Astrocyte (in vitro differentiated cells and primary cell): Measurements from ENCODE around the gene SURF6. TPM values are rescaled to one million over a fixed set of nuclear protein-coding genes. Genes with fewer than 3 reads are reported as not detected.
A peak's percentile ranks its signal among the peaks of the same experiment; 100 is the strongest.
"Not testable (repeated sequence)": the region's sequence is repeated elsewhere in the genome, so short reads cannot be mapped to it uniquely, and the experiment has no call there.

Experiments used
- DNase-seq: peaks from one replicate; pipeline ENCODE4 v3.0.0-alpha.2; 2010; ENCODE audit warnings: low read depth
- FAIRE-seq: peaks from 2 replicates; lab custom pipeline; 2011; peaks lifted over from hg19 to GRCh38; lab: Jason Lieb, UNC
- H2AFZ ChIP-seq: 2 replicates; pipeline ENCODE4 v1.6.0; 2012; ENCODE audit warnings: low read depth, low read length, inconsistent platforms
- H3K27ac ChIP-seq: 2 replicates; pipeline ENCODE4 v1.5.1; 2011; ENCODE audit warnings: low read depth, low read length, inconsistent platforms
- H3K27me3 ChIP-seq: 2 replicates; pipeline ENCODE4 v1.6.0; 2011; ENCODE audit warnings: low read length, inconsistent platforms; ENCODE audit not compliant: insufficient read depth
- H3K36me3 ChIP-seq: 2 replicates; pipeline ENCODE4 v1.5.1; 2011; ENCODE audit warnings: low read length, inconsistent platforms; ENCODE audit not compliant: insufficient read depth
- H3K4me1 ChIP-seq: 2 replicates; pipeline ENCODE4 v1.5.1; 2011; ENCODE audit warnings: low read length, inconsistent platforms; ENCODE audit not compliant: insufficient read depth
- H3K4me2 ChIP-seq: 2 replicates; pipeline ENCODE4 v1.6.0; 2012; ENCODE audit warnings: low read length, inconsistent platforms
- H3K4me3 ChIP-seq: 2 replicates; pipeline ENCODE4 v1.5.1; 2011; ENCODE audit warnings: low read depth, mild to moderate bottlenecking, low read length, inconsistent platforms; ENCODE audit not compliant: insufficient read depth
- H3K79me2 ChIP-seq: 2 replicates; pipeline ENCODE4 v1.6.0; 2012; ENCODE audit warnings: mild to moderate bottlenecking, low read length, inconsistent platforms; ENCODE audit not compliant: insufficient read depth
- H3K9ac ChIP-seq: 2 replicates; pipeline ENCODE4 v1.6.0; 2012; ENCODE audit warnings: mild to moderate bottlenecking, low read length, inconsistent platforms
- H3K9me3 ChIP-seq: 2 replicates; pipeline ENCODE4 v1.5.1; 2012; ENCODE audit warnings: low read depth, mild to moderate bottlenecking, low read length, inconsistent platforms; ENCODE audit not compliant: insufficient read depth
- H4K20me1 ChIP-seq: 2 replicates; pipeline ENCODE4 v1.6.0; 2012; ENCODE audit warnings: low read length, inconsistent platforms; ENCODE audit not compliant: insufficient read depth
- H3K27ac Mint-ChIP-seq: one replicate; pipeline ENCODE4 v1.8.0; 2021; ENCODE audit warnings: mild to moderate bottlenecking, mixed read lengths; ENCODE audit not compliant: unreplicated experiment
- H3K27me3 Mint-ChIP-seq: one replicate; pipeline ENCODE4 v1.8.0; 2021; ENCODE audit warnings: low read depth, mixed read lengths; ENCODE audit not compliant: unreplicated experiment
- H3K36me3 Mint-ChIP-seq: one replicate; pipeline ENCODE4 v1.8.0; 2021; ENCODE audit warnings: low read depth, mixed read lengths; ENCODE audit not compliant: unreplicated experiment
- H3K4me1 Mint-ChIP-seq: one replicate; pipeline ENCODE4 v1.8.0; 2021; ENCODE audit warnings: low read depth, mixed read lengths; ENCODE audit not compliant: unreplicated experiment
- H3K4me3 Mint-ChIP-seq: one replicate; pipeline ENCODE4 v1.8.0; 2021; ENCODE audit warnings: mild to moderate bottlenecking, moderate library complexity, mixed read lengths; ENCODE audit not compliant: unreplicated experiment
- H3K9me3 Mint-ChIP-seq: one replicate; pipeline ENCODE4 v1.8.0; 2021; ENCODE audit warnings: mild to moderate bottlenecking, mixed read lengths; ENCODE audit not compliant: unreplicated experiment
- CTCF ChIP-seq: IDR thresholded peaks from 2 replicates; pipeline ENCODE4 v1.5.1; 2011; ENCODE audit warnings: low read depth, mild to moderate bottlenecking, inconsistent platforms, low read length, moderate library complexity; ENCODE audit not compliant: insufficient read depth
- EZH2 ChIP-seq: IDR thresholded peaks from 2 replicates; pipeline ENCODE4 v1.6.1; 2012; ENCODE audit warnings: mild to moderate bottlenecking, low read length, inconsistent platforms; ENCODE audit not compliant: insufficient read depth
- total RNA-seq: library from RNA; stranded (reverse); gene quantifications from 2 replicates; pipeline ENCODE4 v1.2.1, GENCODE V29; 2021

Gene SURF6
- total RNA-seq, 1 donor from 2014 or later, result 25.1 TPM

DNA sequence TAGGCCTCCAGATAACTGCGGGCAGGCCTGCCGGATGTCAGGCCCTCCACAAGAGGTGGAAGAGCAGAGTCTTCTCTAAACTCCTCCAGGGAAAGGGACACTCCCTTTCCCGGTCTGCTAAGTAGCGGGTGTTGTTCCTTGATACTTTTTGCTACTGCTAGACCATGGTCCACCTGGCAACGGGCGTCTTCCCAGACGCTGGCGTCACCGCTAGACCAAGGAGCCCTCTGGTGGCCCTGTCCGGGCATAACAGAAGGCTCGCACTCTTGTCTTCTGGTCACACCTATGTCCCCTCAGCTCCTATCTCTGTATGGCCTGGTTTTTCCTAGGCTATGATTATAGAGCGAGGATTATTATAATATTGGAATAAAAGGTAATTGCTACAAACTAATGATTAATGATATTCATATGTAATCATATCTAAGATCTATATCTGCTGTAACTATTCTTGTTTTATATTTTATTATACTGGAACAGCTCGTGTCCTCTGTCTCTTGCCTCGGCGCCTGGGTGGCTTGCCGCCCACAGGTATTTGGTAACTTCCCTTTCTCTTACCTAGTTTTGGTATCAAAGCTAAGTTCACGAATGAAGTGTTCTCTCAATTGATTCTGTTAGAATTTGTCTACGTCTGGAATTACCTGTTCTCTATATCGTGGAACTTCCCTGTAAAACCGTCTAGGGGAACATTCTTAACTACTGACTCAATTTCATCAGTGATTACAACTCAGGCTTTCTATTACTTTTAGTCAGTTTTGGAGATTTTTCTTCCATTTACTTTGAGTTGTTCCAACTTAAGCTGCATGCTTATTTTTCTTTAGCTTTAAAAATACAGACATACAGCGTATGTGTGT lies 6.5 kb downstream of the SURF6 start:
- peaks cover 37% of the 10 kb centered on the region for H4K20me1 ChIP-seq
- not testable (repeated sequence) for H2AFZ ChIP-seq, H3K9ac ChIP-seq, H3K4me1 Mint-ChIP-seq, H3K27me3 Mint-ChIP-seq, H3K27ac Mint-ChIP-seq, H3K27ac ChIP-seq, H3K9me3 Mint-ChIP-seq, DNase-seq, FAIRE-seq, H3K4me3 ChIP-seq, H3K4me1 ChIP-seq, H3K4me2 ChIP-seq, H3K27me3 ChIP-seq, H3K4me3 Mint-ChIP-seq, H3K9me3 ChIP-seq
- TF ChIP-seq CTCF, result peak; percentile 46
- H3K36me3 Mint-ChIP-seq, result peaks cover 18% of the 10 kb centered on the region
- peaks cover 19% of the 10 kb centered on the region for H3K79me2 ChIP-seq
- H3K36me3 ChIP-seq, result peaks cover 24% of the 10 kb centered on the region

DNA sequence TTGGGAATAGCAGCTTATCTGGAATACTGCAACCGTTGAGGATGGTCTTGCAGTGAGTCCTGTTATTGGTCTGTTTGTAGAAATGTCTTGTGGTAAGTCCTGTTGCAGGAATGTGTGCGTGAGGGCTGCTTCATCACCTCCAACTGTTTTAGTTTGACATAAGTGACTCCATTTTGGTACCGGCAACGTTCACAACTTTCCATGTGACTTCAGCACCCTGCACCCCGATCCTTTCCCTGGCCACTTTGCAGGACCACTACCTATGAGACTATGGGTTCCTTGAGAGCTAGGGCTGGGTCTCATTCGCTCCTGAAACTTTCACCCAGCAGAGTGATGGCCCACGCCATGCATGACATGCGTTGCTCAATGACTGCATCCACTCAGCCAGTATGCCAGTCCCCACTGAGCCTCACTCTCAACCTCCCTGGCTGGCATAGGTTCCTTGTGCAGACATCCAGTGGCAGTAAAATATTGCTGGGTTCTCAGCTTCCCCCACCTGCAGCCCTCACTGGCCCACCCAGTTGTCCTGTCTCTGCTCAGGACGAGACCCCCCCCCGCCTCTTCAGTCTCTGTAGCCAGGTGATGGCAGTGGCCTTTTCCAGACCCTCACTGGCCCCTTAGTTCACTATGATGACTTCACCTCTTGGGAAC lies 8.0 kb downstream of the SURF6 start:
- H3K27me3 ChIP-seq, result no peaks in the 10 kb centered on the region
- H3K36me3 ChIP-seq, result peaks cover 13% of the 10 kb centered on the region
- Mint-ChIP-seq H3K4me3 (no peak overlapping the region), H3K4me1 (no peaks in the 10 kb centered on the region), H3K27ac (peak overlapping the region; percentile 21), H3K27me3 (peaks cover 10% of the 10 kb centered on the region), H3K36me3 (peaks cover 17% of the 10 kb centered on the region), H3K9me3 (peaks cover 14% of the 10 kb centered on the region)
- no peak overlapping the region for H3K27ac ChIP-seq
- H2AFZ ChIP-seq, result no peak overlapping the region
- DNase-seq (no peak), FAIRE-seq (no peak)
- H3K9me3 ChIP-seq, result no peaks in the 10 kb centered on the region
- peaks cover 3% of the 10 kb centered on the region for H3K79me2 ChIP-seq
- no peak overlapping the region for H3K9ac ChIP-seq
- no peak for TF ChIP-seq CTCF
- no peak for TF ChIP-seq EZH2
- H4K20me1 ChIP-seq, result peaks cover 23% of the 10 kb centered on the region
- H3K4me3 ChIP-seq, result no peak overlapping the region
- no peak overlapping the region for H3K4me2 ChIP-seq
- no peaks in the 10 kb centered on the region for H3K4me1 ChIP-seq

DNA sequence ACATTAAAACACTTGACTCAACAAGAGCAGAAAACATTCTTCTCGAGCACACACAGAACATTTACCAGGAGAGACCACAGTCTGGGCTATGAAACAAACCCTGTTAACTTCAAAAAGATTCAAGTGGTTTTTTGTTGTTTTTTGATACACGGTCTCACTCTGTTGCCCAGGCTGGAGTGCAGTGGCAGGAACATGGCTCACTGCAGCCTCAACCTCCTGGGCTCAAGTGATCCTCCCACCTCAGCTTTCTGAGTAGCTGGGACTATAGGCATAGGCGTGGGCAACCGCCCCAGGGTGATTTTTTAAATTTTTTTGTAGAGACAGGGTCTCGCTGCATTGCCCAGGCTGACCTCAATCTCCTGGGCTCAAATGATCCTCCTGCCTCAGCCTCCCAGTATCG lies 9.0 kb downstream of the SURF6 start:
- not testable (repeated sequence) for FAIRE-seq, H3K9ac ChIP-seq, H3K27me3 ChIP-seq, H3K79me2 ChIP-seq, H3K4me3 Mint-ChIP-seq, H2AFZ ChIP-seq, H3K4me1 ChIP-seq, DNase-seq, H3K27me3 Mint-ChIP-seq, H3K27ac ChIP-seq, H3K36me3 ChIP-seq, H3K27ac Mint-ChIP-seq, H3K4me1 Mint-ChIP-seq, H3K4me3 ChIP-seq, H3K9me3 ChIP-seq, H3K4me2 ChIP-seq
- H4K20me1 ChIP-seq, result peaks cover 18% of the 10 kb centered on the region
- peaks cover 14% of the 10 kb centered on the region for H3K9me3 Mint-ChIP-seq
- H3K36me3 Mint-ChIP-seq, result peaks cover 12% of the 10 kb centered on the region
